NCI-H1048 (cell line): Measurements from ENCODE around the gene RTN4.

Experiments used
- DNase-seq: peaks from one replicate; lab custom pipeline; 2025; lab: John Stamatoyannopoulos, UW

The RTN4 gene

GRCh38 chr2:55033076-55033742 lies 17.0 kb downstream of the RTN4 start:
- DNase-seq = no peak

GRCh38 chr2:55031505-55031904 lies 18.7 kb downstream of the RTN4 start:
- DNase-seq = no peak

- DNase-seq = no peak
Observed at GRCh38 chr2:55030766-55031165, 19.5 kb downstream of the RTN4 start.

- no peak for DNase-seq
Observed at GRCh38 chr2:55029098-55029497, 21.2 kb downstream of the RTN4 start.

- DNase-seq = no peak
Observed at GRCh38 chr2:55027226-55027625, 23.0 kb downstream of the RTN4 start.

GRCh38 chr2:55026202-55026601 lies 24.0 kb downstream of the RTN4 start:
- no peak for DNase-seq

GRCh38 chr2:55025627-55026026 lies 24.6 kb downstream of the RTN4 start:
- DNase-seq = no peak

GRCh38 chr2:55025082-55025481 lies 25.2 kb downstream of the RTN4 start:
- DNase-seq = no peak

GRCh38 chr2:55022476-55022875 lies 27.8 kb downstream of the RTN4 start:
- no peak for DNase-seq

- DNase-seq = no peak
Observed at GRCh38 chr2:55019526-55020258, 30.6 kb downstream of the RTN4 start.

- DNase-seq = no peak
Observed at GRCh38 chr2:55018619-55019018, 31.6 kb downstream of the RTN4 start.

GRCh38 chr2:55017880-55018279 lies 32.4 kb downstream of the RTN4 start:
- DNase-seq = no peak

- DNase-seq = no peak
Observed at GRCh38 chr2:55017428-55017827, 32.8 kb downstream of the RTN4 start.

GRCh38 chr2:55014962-55015939 lies 35.0 kb downstream of the RTN4 start:
- peak; percentile 47 for DNase-seq

- no peak for DNase-seq
Observed at GRCh38 chr2:55013936-55014335, 36.3 kb downstream of the RTN4 start.

GRCh38 chr2:55012672-55013484 lies 37.4 kb downstream of the RTN4 start:
- DNase-seq = no peak

GRCh38 chr2:55011831-55012671 lies 38.2 kb downstream of the RTN4 start:
- DNase-seq = no peak

GRCh38 chr2:55010915-55011314 lies 39.3 kb downstream of the RTN4 start:
- no peak for DNase-seq

GRCh38 chr2:55010149-55010591 lies 40.1 kb downstream of the RTN4 start:
- peak; percentile 21 for DNase-seq

GRCh38 chr2:55009277-55010060 lies 40.8 kb downstream of the RTN4 start:
- DNase-seq = no peak
